ENCODE results near the gene MGAT1.
"Not testable (repeated sequence)": the region's sequence is repeated elsewhere in the genome, so short reads cannot be mapped to it uniquely, and the experiment has no call there.

Gene MGAT1

GRCh38 chr5:180804129-180804618 is 1.6 kb upstream of the MGAT1 start:
- DNase-seq (ENCODE audit: low read depth) = no peak

- DNase-seq (ENCODE audit: low read depth) = peak; percentile 83
Observed at GRCh38 chr5:180803181-180804128, 849 bp upstream of the MGAT1 start.

- DNase-seq (ENCODE audit: low read depth) = no peak
Observed at GRCh38 chr5:180801596-180802324, 846 bp downstream of the MGAT1 start.

GRCh38 chr5:180799902-180800801 is 2.5 kb downstream of the MGAT1 start:
- no peak for DNase-seq (ENCODE audit: low read depth)

- no peak for DNase-seq (ENCODE audit: low read depth)
Observed at GRCh38 chr5:180799194-180799593, 3.4 kb downstream of the MGAT1 start.

- no peak for DNase-seq (ENCODE audit: low read depth)
Observed at GRCh38 chr5:180798193-180798592, 4.4 kb downstream of the MGAT1 start.

GRCh38 chr5:180797256-180798192 is 5.1 kb downstream of the MGAT1 start:
- no peak for DNase-seq (ENCODE audit: low read depth)

- DNase-seq (ENCODE audit: low read depth) = no peak
Observed at GRCh38 chr5:180795771-180796313, 6.8 kb downstream of the MGAT1 start.

GRCh38 chr5:180792965-180793287 is 9.7 kb downstream of the MGAT1 start:
- DNase-seq (ENCODE audit: low read depth) = no peak

- no peak for DNase-seq (ENCODE audit: low read depth)
Observed at GRCh38 chr5:180792287-180792964, 10.2 kb downstream of the MGAT1 start.

- DNase-seq (ENCODE audit: low read depth) = no peak
Observed at GRCh38 chr5:180791611-180792213, 10.9 kb downstream of the MGAT1 start.

GRCh38 chr5:180790524-180790923 is 12.1 kb downstream of the MGAT1 start:
- DNase-seq (ENCODE audit: low read depth) = no peak

GRCh38 chr5:180790020-180790419 is 12.6 kb downstream of the MGAT1 start:
- DNase-seq (ENCODE audit: low read depth) = no peak

GRCh38 chr5:180788651-180789410 is 13.8 kb downstream of the MGAT1 start:
- DNase-seq (ENCODE audit: low read depth) = not testable (repeated sequence)

- DNase-seq (ENCODE audit: low read depth) = no peak
Observed at GRCh38 chr5:180787711-180788431, 14.7 kb downstream of the MGAT1 start.

- no peak for DNase-seq (ENCODE audit: low read depth)
Observed at GRCh38 chr5:180786531-180787398, 15.8 kb downstream of the MGAT1 start.

- DNase-seq (ENCODE audit: low read depth) = no peak
Observed at GRCh38 chr5:180785794-180786221, 16.8 kb downstream of the MGAT1 start.
